GM19324 (cell line): ENCODE results near the gene ACYP2.

Experiments
- ATAC-seq: cut with Tn5 transposase; IDR thresholded peaks from one replicate; pipeline ENCODE4 v1.9.1; 2021; ENCODE audit warnings: mild to moderate bottlenecking, moderate library complexity; ENCODE audit not compliant: unreplicated experiment, low FRiP score

Gene ACYP2

DNA sequence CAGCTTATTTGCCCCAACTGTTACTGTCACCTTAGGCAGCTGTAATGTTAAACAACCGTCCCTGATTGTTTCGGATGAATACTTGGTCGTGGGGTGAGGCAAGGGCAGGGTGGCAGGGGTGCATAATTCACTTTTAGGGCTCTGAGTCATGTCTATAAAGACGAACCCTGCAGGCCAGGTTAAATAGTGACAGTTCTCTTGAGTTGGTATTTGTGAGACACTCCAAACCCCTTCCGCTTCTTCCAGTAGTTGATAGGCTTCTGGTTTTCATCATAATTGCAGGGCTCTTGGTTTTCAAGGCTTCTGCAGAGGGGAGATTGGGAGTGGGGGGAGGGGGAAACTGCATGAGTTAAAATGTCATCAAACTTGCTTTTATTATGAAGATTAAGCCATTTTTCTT is 237.8 kb downstream of the ACYP2 start:
- no peak for ATAC-seq
